ENCODE data around the gene RTF2.

Gene RTF2

GRCh38 chr20:56443654-56444540 is 24.5 kb upstream of the RTF2 start:
- no peak overlapping the region for H3K4me3 ChIP-seq (ENCODE audit: low read length)
- H3F3A ChIP-seq (ENCODE audit: insufficient read depth, low read length): no peaks in the 10 kb centered on the region
- H4K20me1 ChIP-seq (ENCODE audit: insufficient read depth, low read length): no peaks in the 10 kb centered on the region
- DNase-seq: no peak
- H3K9me2 ChIP-seq (replicated peaks; ENCODE audit: insufficient read depth, low read length): no peaks in the 10 kb centered on the region
- TF ChIP-seq CTCF (IDR thresholded peaks at IDR 0.05; ENCODE audit: low read length): no peak
- TF ChIP-seq EZH2 (optimal IDR thresholded peaks at IDR 0.05; ENCODE audit: low read depth, low read length): no peak
- no peak overlapping the region for H3K9ac ChIP-seq (ENCODE audit: low read length)
- no peaks in the 10 kb centered on the region for H3K27me3 ChIP-seq (replicated peaks; ENCODE audit: insufficient read depth, low read length)
- H3K36me3 ChIP-seq (replicated peaks; ENCODE audit: insufficient read depth, low read length): no peaks in the 10 kb centered on the region
- H3K4me1 ChIP-seq (ENCODE audit: low read length): peaks cover 4% of the 10 kb centered on the region; the same call in 1 of the 2 replicates
- H3K9me3 ChIP-seq (replicated peaks; ENCODE audit: insufficient read depth, low read length): no peaks in the 10 kb centered on the region
- no peak overlapping the region for H3K4me2 ChIP-seq (ENCODE audit: low read depth, low read length)
- H2AFZ ChIP-seq (ENCODE audit: low read length): no peak overlapping the region
- H3K79me2 ChIP-seq (ENCODE audit: low read length): no peaks in the 10 kb centered on the region
- H3K27ac ChIP-seq (ENCODE audit: low read length): no peak overlapping the region

GRCh38 chr20:56445130-56445529 is 23.3 kb upstream of the RTF2 start:
- TF ChIP-seq EZH2phosphoT487 (IDR thresholded peaks at IDR 0.05; ENCODE audit: low read length) (no peak), CTCF (IDR thresholded peaks at IDR 0.05; ENCODE audit: low read length) (no peak), EZH2 (optimal IDR thresholded peaks at IDR 0.05; ENCODE audit: low read depth, low read length) (no peak)

GRCh38 chr20:56445540-56445939 is 22.9 kb upstream of the RTF2 start:
- H3K9ac ChIP-seq (ENCODE audit: low read length): no peak overlapping the region
- no peak overlapping the region for H3K4me2 ChIP-seq (ENCODE audit: low read depth, low read length)
- peaks cover under 1% of the 10 kb centered on the region; the same call in 1 of the 2 replicates for H3K4me1 ChIP-seq (ENCODE audit: low read length)
- H3F3A ChIP-seq (ENCODE audit: insufficient read depth, low read length): no peaks in the 10 kb centered on the region
- no peaks in the 10 kb centered on the region for H3K9me2 ChIP-seq (replicated peaks; ENCODE audit: insufficient read depth, low read length)
- no peaks in the 10 kb centered on the region for H4K20me1 ChIP-seq (ENCODE audit: insufficient read depth, low read length)
- H2AFZ ChIP-seq (ENCODE audit: low read length): no peak overlapping the region
- H3K4me3 ChIP-seq (ENCODE audit: low read length): no peak overlapping the region
- H3K36me3 ChIP-seq (replicated peaks; ENCODE audit: insufficient read depth, low read length): no peaks in the 10 kb centered on the region
- no peak overlapping the region for H3K27ac ChIP-seq (ENCODE audit: low read length)
- no peaks in the 10 kb centered on the region for H3K79me2 ChIP-seq (ENCODE audit: low read length)
- no peaks in the 10 kb centered on the region for H3K27me3 ChIP-seq (replicated peaks; ENCODE audit: insufficient read depth, low read length)
- no peaks in the 10 kb centered on the region for H3K9me3 ChIP-seq (replicated peaks; ENCODE audit: insufficient read depth, low read length)
- TF ChIP-seq CTCF (IDR thresholded peaks at IDR 0.05; ENCODE audit: low read length): no peak
- no peak for TF ChIP-seq EZH2 (optimal IDR thresholded peaks at IDR 0.05; ENCODE audit: low read depth, low read length)
- TF ChIP-seq EZH2phosphoT487 (IDR thresholded peaks at IDR 0.05; ENCODE audit: low read length): no peak
- DNase-seq: no peak

More at GRCh38 chr20:56445130-56445529, 23.3 kb upstream of the RTF2 start:
- Histone ChIP-seq H3F3A (ENCODE audit: insufficient read depth, low read length) (no peaks in the 10 kb centered on the region), H3K27ac (ENCODE audit: low read length) (no peak overlapping the region), H3K9ac (ENCODE audit: low read length) (no peak overlapping the region), H3K4me3 (ENCODE audit: low read length) (no peak overlapping the region), H3K36me3 (replicated peaks; ENCODE audit: insufficient read depth, low read length) (no peaks in the 10 kb centered on the region), H4K20me1 (ENCODE audit: insufficient read depth, low read length) (no peaks in the 10 kb centered on the region), H2AFZ (ENCODE audit: low read length) (no peak overlapping the region), H3K4me1 (ENCODE audit: low read length) (peaks cover 4% of the 10 kb centered on the region; the same call in 1 of the 2 replicates), H3K9me3 (replicated peaks; ENCODE audit: insufficient read depth, low read length) (no peaks in the 10 kb centered on the region), H3K27me3 (replicated peaks; ENCODE audit: insufficient read depth, low read length) (no peaks in the 10 kb centered on the region), H3K4me2 (ENCODE audit: low read depth, low read length) (no peak overlapping the region), H3K9me2 (replicated peaks; ENCODE audit: insufficient read depth, low read length) (no peaks in the 10 kb centered on the region), H3K79me2 (ENCODE audit: low read length) (no peaks in the 10 kb centered on the region)
- DNase-seq: no peak

Data from MM.1S (cell line).